Stomach (tissue), 9 donors: ENCODE measurements around the gene DCBLD2. TPM values are rescaled to one million over a fixed set of nuclear protein-coding genes. Genes with fewer than 3 reads are reported as not detected.
A peak's percentile ranks its signal among the peaks of the same experiment; 100 is the strongest.

Experiments used
- DNase-seq, 2 donors: peaks; one replicate each; pipeline versions ENCODE4 v3.0.0 to v3.0.0-alpha.2; 2013 to 2019
- H3K27ac ChIP-seq, 5 donors: fragments of 200-600 bp in 4 of 5; sonication (generic) in 4 of 5; one replicate each; pipeline ENCODE4 v1.5.1; 2013 to 2019; ENCODE audit warnings: mild to moderate bottlenecking in 1 of 5, moderate library complexity in 1 of 5
- H3K27me3 ChIP-seq, 3 donors: fragments of 200-600 bp; sonication (generic); one replicate each; pipeline ENCODE4 v1.5.1; 2017 to 2019; ENCODE audit warnings: mixed run types in 1 of 3
- H3K36me3 ChIP-seq, 4 donors: fragments of 200-600 bp; sonication (generic); 1 replicate in 3 of 4; 2 replicates in 1 of 4; pipeline ENCODE4 v1.5.1; 2016 to 2019
- H3K4me1 ChIP-seq, 4 donors: fragments of 200-600 bp; sonication (generic); one replicate each; pipeline ENCODE4 v1.5.1; 2016 to 2019
- H3K4me3 ChIP-seq, 4 donors: fragments of 200-600 bp; sonication (generic) in 3 of 4; one replicate each; pipeline ENCODE4 v1.5.1; 2016 to 2019; ENCODE audit warnings: mild to moderate bottlenecking in 1 of 4
- H3K9me3 ChIP-seq, 4 donors: fragments of 200-600 bp; sonication (generic); one replicate each; pipeline ENCODE4 v1.5.1; 2016 to 2019
- EP300 ChIP-seq: sonication (generic); formaldehyde crosslinking; IDR thresholded peaks from one replicate; pipeline ENCODE4 v1.6.1; 2017; ENCODE audit warnings: antibody characterized with exemption
- POLR2A ChIP-seq, 4 donors: fragments of 450-650 bp; IDR thresholded peaks; one replicate each; pipeline ENCODE4 v1.6.1; 2016; ENCODE audit warnings: antibody characterized with exemption in 4 of 4, control low read depth in 2 of 4, mild to moderate bottlenecking in 1 of 4, moderate library complexity in 1 of 4
- POLR2AphosphoS5 ChIP-seq, 3 donors: sonication (generic); formaldehyde crosslinking; IDR thresholded peaks; one replicate each; pipeline ENCODE4 v1.6.1; 2016; ENCODE audit warnings: antibody characterized with exemption in 3 of 3
- WGBS, 5 donors: extraction: QIAGEN DNeasy Blood & Tissue Kit in 3 of 5; methylation state at CpG; one replicate each; pipeline versions ENCODE4 v1.1.5 to v1.1.7; 2013 to 2018; 5-methylcytosine and 5-hydroxymethylcytosine counted together
- intact Hi-C: fragments of 100-400 bp; cut with DNase I; formaldehyde crosslinking; loops from one replicate; pipeline ENCODE4 v1.15.1; 2023; ENCODE audit warnings: low total_unique reads
- polyA plus RNA-seq, 3 donors: library from polyadenylated mRNA; stranded (reverse); fragments of 200-250 nt; gene quantifications; one replicate each; pipeline ENCODE4 v1.2.3, GENCODE V29; 2013
- total RNA-seq, 5 donors: library from RNA; depleted of rRNA; stranded (reverse); fragments of >200 nt; gene quantifications; one replicate each; pipeline versions ENCODE4 v1.1.0 to v1.2.3, GENCODE V29; 2014 to 2016
- TF ChIP-seq, protein P1 (sequence below), 7 experiments: fragments of 450-650 bp in 4 of 7; fragments of 200-600 bp in 3 of 7; sonication (generic) in 3 of 7; IDR thresholded peaks; one replicate each; pipeline ENCODE4 v1.5.1; 2016 to 2019; ENCODE audit warnings: antibody characterized with exemption in 7 of 7, control low read depth in 2 of 7, mild to moderate bottlenecking in 1 of 7
- donor health status: healthy with polysubstance abuse.
- donor health status: Bipolar disorder and iron deficiency.
- donor health status: healthy.

DCBLD2 gene
- total and polyA plus RNA-seq, 8 donors: 2.3 to 77.1 (median 29.6) TPM

DNA sequence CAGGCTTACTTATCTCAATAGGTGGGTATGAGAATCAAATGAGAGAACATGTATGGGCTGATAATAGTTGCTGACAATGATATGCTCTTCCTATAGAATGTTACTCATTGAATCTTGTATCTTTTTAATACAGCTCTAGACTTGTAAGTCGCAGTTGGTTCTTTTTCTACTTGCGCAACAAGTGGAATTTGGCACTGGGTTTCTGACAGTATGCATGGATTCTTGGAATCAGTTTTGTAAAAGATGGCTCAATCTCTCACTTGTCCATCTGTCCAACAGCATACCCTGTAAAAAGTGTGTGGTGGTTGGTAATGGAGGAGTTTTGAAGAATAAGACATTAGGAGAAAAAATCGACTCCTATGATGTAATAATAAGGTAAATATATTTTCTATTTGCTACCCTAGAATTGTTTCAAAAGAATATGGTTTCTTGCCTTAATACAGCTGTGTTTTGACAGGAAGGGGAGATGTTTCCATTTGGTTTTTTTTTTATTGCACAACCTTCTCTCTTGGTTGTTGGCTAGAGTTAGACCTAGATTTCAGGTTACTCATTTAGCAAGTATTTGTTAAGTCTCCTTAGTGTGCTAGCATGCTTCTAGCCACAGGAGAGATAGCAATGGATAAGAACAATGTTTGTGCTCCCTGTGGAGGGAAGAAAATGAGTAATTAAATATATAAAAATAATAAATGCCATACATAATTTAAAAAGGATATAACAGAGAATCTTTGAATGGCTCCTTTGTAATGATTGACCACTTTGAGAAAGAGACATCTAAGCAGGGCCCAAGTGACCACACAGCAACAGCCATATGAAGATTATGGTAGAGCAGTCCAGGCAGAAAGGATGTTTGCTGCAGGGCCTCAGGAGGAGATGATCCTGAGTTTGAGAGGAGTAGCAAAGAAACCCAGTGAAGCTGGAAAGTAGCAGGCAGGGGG is 116.6 kb downstream of the DCBLD2 start:
- intact Hi-C loops: no loop called here
- Histone ChIP-seq H3K9me3 (no peaks in the 10 kb centered on the region), H3K4me1 (peaks cover 26 to 53% (median 42%) of the 10 kb centered on the region in 4 donors), H3K4me3 (no peak overlapping the region), H3K27me3 (no peaks in the 10 kb centered on the region), H3K27ac (peak overlapping the region; percentile 41 to 84 (median 69)), H3K36me3 (peaks cover 0 to 16% (median 0%) of the 10 kb centered on the region in 4 donors)
- DNase-seq: no peak
- TF ChIP-seq, protein P1, sequence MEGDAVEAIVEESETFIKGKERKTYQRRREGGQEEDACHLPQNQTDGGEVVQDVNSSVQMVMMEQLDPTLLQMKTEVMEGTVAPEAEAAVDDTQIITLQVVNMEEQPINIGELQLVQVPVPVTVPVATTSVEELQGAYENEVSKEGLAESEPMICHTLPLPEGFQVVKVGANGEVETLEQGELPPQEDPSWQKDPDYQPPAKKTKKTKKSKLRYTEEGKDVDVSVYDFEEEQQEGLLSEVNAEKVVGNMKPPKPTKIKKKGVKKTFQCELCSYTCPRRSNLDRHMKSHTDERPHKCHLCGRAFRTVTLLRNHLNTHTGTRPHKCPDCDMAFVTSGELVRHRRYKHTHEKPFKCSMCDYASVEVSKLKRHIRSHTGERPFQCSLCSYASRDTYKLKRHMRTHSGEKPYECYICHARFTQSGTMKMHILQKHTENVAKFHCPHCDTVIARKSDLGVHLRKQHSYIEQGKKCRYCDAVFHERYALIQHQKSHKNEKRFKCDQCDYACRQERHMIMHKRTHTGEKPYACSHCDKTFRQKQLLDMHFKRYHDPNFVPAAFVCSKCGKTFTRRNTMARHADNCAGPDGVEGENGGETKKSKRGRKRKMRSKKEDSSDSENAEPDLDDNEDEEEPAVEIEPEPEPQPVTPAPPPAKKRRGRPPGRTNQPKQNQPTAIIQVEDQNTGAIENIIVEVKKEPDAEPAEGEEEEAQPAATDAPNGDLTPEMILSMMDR (IDR thresholded peaks at IDR 0.05): no peak
- TF ChIP-seq POLR2AphosphoS5 (IDR thresholded peaks at IDR 0.05) (peak in 2 of 3 donors; percentile 35 to 58), EP300 (no peak)
- 53 to 97% (median 55%) methylated on average over 3 of the region's 3 CpGs for WGBS, 5 donors

DNA sequence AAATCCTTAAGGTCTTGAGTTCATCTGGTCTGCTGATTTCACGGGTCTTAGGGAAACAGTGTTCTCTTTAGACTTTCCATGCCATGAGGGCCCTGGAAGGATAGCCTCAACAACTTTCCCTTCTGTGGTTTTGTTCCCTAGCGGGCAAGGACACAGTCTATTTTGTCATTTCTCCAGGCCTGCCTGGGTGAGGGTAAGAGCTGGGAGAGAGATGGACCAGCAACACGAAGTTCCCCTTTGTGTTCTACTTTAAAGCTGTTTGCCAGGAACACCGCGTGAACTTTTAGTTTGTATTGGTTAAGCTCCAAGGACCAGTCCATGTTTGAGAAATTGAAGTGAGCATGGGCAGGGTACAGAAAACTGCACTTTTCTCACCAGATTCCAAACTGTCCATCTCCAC is 117.5 kb downstream of the DCBLD2 start:
- WGBS, 5 donors: 29 to 62% (median 40%) methylated on average over 5 of the region's 5 CpGs
- peaks cover 29 to 61% (median 47%) of the 10 kb centered on the region in 4 donors for H3K4me1 ChIP-seq
- DNase-seq: peak in 1 of 2 donors; percentile 59
- no peak overlapping the region for H3K4me3 ChIP-seq
- intact Hi-C loops: no loop called here
- H3K27ac ChIP-seq: peak overlapping the region; percentile 2 to 73 (median 55)
- peaks cover 0 to 12% (median 0%) of the 10 kb centered on the region in 4 donors for H3K36me3 ChIP-seq
- H3K9me3 ChIP-seq: no peaks in the 10 kb centered on the region
- no peak for TF ChIP-seq EP300
- TF ChIP-seq, protein P1 (IDR thresholded peaks at IDR 0.05): no peak
- TF ChIP-seq POLR2A (IDR thresholded peaks at IDR 0.05): no peak
- TF ChIP-seq POLR2AphosphoS5 (IDR thresholded peaks at IDR 0.05): no peak
- H3K27me3 ChIP-seq: no peaks in the 10 kb centered on the region

DNA sequence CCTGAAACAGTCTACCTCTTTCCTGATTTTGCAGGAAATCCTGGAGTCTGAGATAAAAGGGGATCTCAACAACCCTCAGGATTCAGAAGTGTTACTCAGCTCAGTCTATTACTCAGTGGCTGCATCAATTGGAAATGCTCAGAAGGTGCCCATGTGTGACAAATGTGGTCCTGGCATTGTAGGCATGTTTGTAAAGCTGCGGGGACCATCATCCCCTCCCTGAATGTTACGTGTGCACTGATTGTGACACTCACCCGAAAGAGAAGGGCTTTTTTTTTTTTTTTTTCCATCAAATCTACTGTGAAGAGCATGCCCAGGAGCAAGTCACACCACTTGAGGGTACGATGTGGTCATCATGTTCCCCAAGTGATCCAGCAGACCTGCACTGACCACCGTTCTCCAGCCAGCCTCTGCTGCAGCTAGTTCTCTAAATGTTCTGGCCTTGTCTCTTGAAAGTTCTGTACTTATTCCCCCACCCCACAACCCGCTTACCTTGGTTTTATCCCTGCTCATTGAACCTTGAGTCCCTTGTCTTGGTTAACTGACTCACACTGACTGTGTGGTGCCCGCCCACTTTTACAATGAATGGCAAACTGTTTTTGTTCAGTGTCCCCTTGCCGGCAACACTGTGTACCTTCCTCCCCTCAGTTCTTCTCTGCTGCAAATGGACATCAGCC is 118.5 kb downstream of the DCBLD2 start:
- WGBS, 5 donors: 84 to 86% (median 85%) methylated on average over 8 of the region's 8 CpGs
- Histone ChIP-seq H3K9me3 (no peaks in the 10 kb centered on the region), H3K27ac (no peak overlapping the region), H3K4me1 (peaks cover 40 to 69% (median 56%) of the 10 kb centered on the region in 4 donors), H3K4me3 (no peak overlapping the region), H3K36me3 (peaks cover 0 to 5% (median 0%) of the 10 kb centered on the region in 4 donors), H3K27me3 (no peaks in the 10 kb centered on the region)
- intact Hi-C loops: no loop called here
- TF ChIP-seq, protein P1 (IDR thresholded peaks at IDR 0.05): no peak
- no peak for TF ChIP-seq EP300
- no peak for DNase-seq

DNA sequence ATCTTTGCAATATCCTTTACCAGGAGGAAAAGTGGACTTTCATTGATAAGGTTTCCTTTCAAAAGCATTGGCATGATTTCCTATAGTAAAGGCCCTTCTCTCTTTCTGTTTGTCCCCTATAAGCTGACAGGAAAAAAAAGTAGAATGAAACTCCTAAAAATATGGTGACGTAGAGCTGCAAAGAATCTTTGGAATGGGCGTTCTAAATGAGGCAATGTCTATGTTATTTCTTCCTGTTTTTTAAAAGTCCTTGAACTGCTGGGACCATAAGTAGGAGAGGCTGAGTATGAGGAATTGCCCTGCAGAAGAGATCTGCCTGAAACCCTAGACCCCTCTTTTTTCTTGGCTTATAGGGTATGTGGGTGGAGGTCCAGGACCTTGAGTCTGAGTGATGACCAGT is 121.2 kb downstream of the DCBLD2 start:
- H3K4me1 ChIP-seq: peaks cover 41 to 70% (median 52%) of the 10 kb centered on the region in 4 donors
- no peaks in the 10 kb centered on the region for H3K27me3 ChIP-seq
- WGBS, 5 donors: 82 to 96% (median 93%) methylated on average over 2 of the region's 2 CpGs
- no peak for DNase-seq
- intact Hi-C loops: no loop called here
- H3K27ac ChIP-seq: peak overlapping the region in 1 of 5 donors; percentile 56
- H3K36me3 ChIP-seq: peaks cover 0 to 4% (median 0%) of the 10 kb centered on the region in 4 donors
- H3K4me3 ChIP-seq: no peak overlapping the region
- no peaks in the 10 kb centered on the region for H3K9me3 ChIP-seq
- TF ChIP-seq, protein P1 (IDR thresholded peaks at IDR 0.05): no peak
- TF ChIP-seq POLR2AphosphoS5 (IDR thresholded peaks at IDR 0.05): no peak
- no peak for TF ChIP-seq EP300
- TF ChIP-seq POLR2A (IDR thresholded peaks at IDR 0.05): no peak
